GM23338 (cell line): ENCODE results near the gene SYT7. TPM values are rescaled to one million over a fixed set of nuclear protein-coding genes. Genes with fewer than 3 reads are reported as not detected.

Experiments
- ATAC-seq: fragments of 200-7000 bp; cut with Tn5 transposase; 3 replicates; pipeline ENCODE4 v1.9.1; 2020
- DNase-seq: peaks from one replicate; pipeline ENCODE4 v3.0.0-alpha.2; 2015; ENCODE audit warnings: low spot score
- H2AFZ ChIP-seq: fragments of 200-600 bp; sonication (generic); 2 replicates; pipeline ENCODE4 v1.8.0; 2016; ENCODE audit warnings: antibody characterized with exemption, mild to moderate bottlenecking, moderate library complexity
- H3F3A ChIP-seq: fragments of 200-600 bp; sonication (generic); replicated peaks from 2 replicates; pipeline ENCODE4 v1.8.0; 2017; ENCODE audit warnings: antibody characterized with exemption, mixed run types, low read depth
- H3K27ac ChIP-seq: fragments of 200-600 bp; sonication (generic); 2 replicates; pipeline ENCODE4 v1.6.1; 2016; ENCODE audit warnings: low read depth
- H3K27me3 ChIP-seq: fragments of 200-600 bp; sonication (generic); 2 replicates; pipeline ENCODE4 v1.8.0; 2016; ENCODE audit warnings: mild to moderate bottlenecking, mixed run types, moderate library complexity; ENCODE audit not compliant: insufficient read depth
- H3K36me3 ChIP-seq: fragments of 200-600 bp; sonication (generic); 2 replicates; pipeline ENCODE4 v1.8.0; 2016; ENCODE audit warnings: mild to moderate bottlenecking; ENCODE audit not compliant: insufficient read depth
- H3K4me1 ChIP-seq: fragments of 200-600 bp; sonication (generic); 2 replicates; pipeline ENCODE4 v1.8.0; 2016; ENCODE audit warnings: mild to moderate bottlenecking, moderate library complexity; ENCODE audit not compliant: insufficient read depth
- H3K4me2 ChIP-seq: fragments of 200-600 bp; sonication (generic); 2 replicates; pipeline ENCODE4 v1.7.1; 2017; ENCODE audit warnings: mixed run types
- H3K4me3 ChIP-seq: fragments of 200-600 bp; sonication (generic); 2 replicates; pipeline ENCODE4 v1.6.1; 2016; ENCODE audit warnings: mixed run types
- H3K79me2 ChIP-seq: fragments of 200-600 bp; sonication (generic); replicated peaks from 2 replicates; pipeline ENCODE4 v1.8.0; 2017; ENCODE audit warnings: mild to moderate bottlenecking; ENCODE audit not compliant: insufficient read depth
- H3K9me2 ChIP-seq: fragments of 200-600 bp; sonication (generic); 2 replicates; pipeline ENCODE4 v1.8.0; 2017; ENCODE audit not compliant: insufficient read depth
- H4K20me1 ChIP-seq: fragments of 200-600 bp; sonication (generic); replicated peaks from 2 replicates; pipeline ENCODE4 v1.8.0; 2017; ENCODE audit warnings: mild to moderate bottlenecking; ENCODE audit not compliant: insufficient read depth
- H3K27ac Mint-ChIP-seq: 2 replicates; pipeline ENCODE4 v1.8.0; 2020; ENCODE audit warnings: inconsistent platforms, mild to moderate bottlenecking, moderate library complexity, mixed read lengths
- H3K27me3 Mint-ChIP-seq: 3 replicates; pipeline ENCODE4 v1.8.0; 2022; ENCODE audit warnings: low read depth, mild to moderate bottlenecking, moderate library complexity, mixed read lengths, inconsistent platforms; ENCODE audit not compliant: insufficient read depth, poor library complexity
- H3K36me3 Mint-ChIP-seq: 3 replicates; pipeline ENCODE4 v1.8.0; 2021; ENCODE audit warnings: low read depth, mild to moderate bottlenecking, inconsistent platforms, moderate library complexity, mixed read lengths
- H3K4me1 Mint-ChIP-seq: 3 replicates; pipeline ENCODE4 v1.8.0; 2020; ENCODE audit warnings: mild to moderate bottlenecking, inconsistent platforms, mixed read lengths
- H3K4me3 Mint-ChIP-seq: 3 replicates; pipeline ENCODE4 v1.8.0; 2021; ENCODE audit warnings: moderate library complexity, mild to moderate bottlenecking, inconsistent platforms, mixed read lengths
- H3K9me3 Mint-ChIP-seq: 3 replicates; pipeline ENCODE4 v1.8.0; 2020; ENCODE audit warnings: moderate library complexity, mild to moderate bottlenecking, inconsistent platforms, mixed read lengths
- CREB1 ChIP-seq: fragments of 250-450 bp; sonication (Bioruptor Pico); IDR thresholded peaks from 2 replicates; pipeline ENCODE4 v1.5.0; 2020; ENCODE audit warnings: low read depth, mild to moderate bottlenecking, moderate library complexity
- EZH2 ChIP-seq: fragments of 200-600 bp; sonication (generic); IDR thresholded peaks from one replicate; pipeline ENCODE4 v1.8.0; 2017; ENCODE audit warnings: antibody characterized with exemption, mild to moderate bottlenecking, low read depth; ENCODE audit not compliant: unreplicated experiment
- EZH2phosphoT487 ChIP-seq: fragments of 200-600 bp; sonication (generic); IDR thresholded peaks from one replicate; pipeline ENCODE4 v1.8.1; 2018; ENCODE audit warnings: antibody characterized with exemption; ENCODE audit not compliant: unreplicated experiment
- JUNB ChIP-seq: IDR thresholded peaks from one replicate; pipeline ENCODE4 v1.6.1; 2016; ENCODE audit warnings: antibody characterized with exemption; ENCODE audit not compliant: unreplicated experiment
- NANOG ChIP-seq: IDR thresholded peaks from 2 replicates; pipeline ENCODE4 v1.6.1; 2016; ENCODE audit warnings: antibody characterized with exemption, borderline replicate concordance
- ZNF114 ChIP-seq: fragments of 250-450 bp; sonication (Bioruptor Pico); IDR thresholded peaks from 2 replicates; pipeline ENCODE4 v1.5.0; 2020; ENCODE audit warnings: mild to moderate bottlenecking, moderate library complexity
- long read RNA-seq: library from polyadenylated mRNA; unstranded; transcript quantifications from one replicate; pipeline ENCODE4 v2.0.0, GENCODE V29; 2020; ENCODE audit not compliant: unreplicated experiment
- polyA plus RNA-seq: library from polyadenylated mRNA; unstranded; fragments of >200 nt; fragmentation: Nextera tagmentation; extraction: Ambion mirVana; gene quantifications from 2 replicates; pipeline ENCODE4 v1.2.1, GENCODE V29; 2016
- total RNA-seq: library from RNA; depleted of rRNA; stranded (reverse); fragments of >200 nt; shearing (Covaris generic); gene quantifications from 2 replicates; pipeline ENCODE4 v1.2.3, GENCODE V29; 2014; rRNA removed
- TF ChIP-seq, protein P1 (sequence below): IDR thresholded peaks from one replicate; pipeline ENCODE4 v1.6.1; 2018; ENCODE audit warnings: antibody characterized with exemption; ENCODE audit not compliant: unreplicated experiment
- TF ChIP-seq, protein P2 (sequence below): fragments of 250-450 bp; sonication (Bioruptor Pico); IDR thresholded peaks from 2 replicates; pipeline ENCODE4 v1.5.0; 2020; ENCODE audit warnings: mild to moderate bottlenecking, moderate library complexity
- TF ChIP-seq, protein P3 (sequence below), 2 experiments: fragments of 200-600 bp in 1 of 2; sonication (generic) in 1 of 2; conservative IDR thresholded peaks; 2 replicates each; pipeline versions ENCODE4 v1.5.1 to v1.6.1; 2016 to 2017; ENCODE audit warnings: antibody characterized with exemption in 2 of 2, low read depth in 2 of 2, mild to moderate bottlenecking in 2 of 2, moderate library complexity in 1 of 2

Gene SYT7, protein sequence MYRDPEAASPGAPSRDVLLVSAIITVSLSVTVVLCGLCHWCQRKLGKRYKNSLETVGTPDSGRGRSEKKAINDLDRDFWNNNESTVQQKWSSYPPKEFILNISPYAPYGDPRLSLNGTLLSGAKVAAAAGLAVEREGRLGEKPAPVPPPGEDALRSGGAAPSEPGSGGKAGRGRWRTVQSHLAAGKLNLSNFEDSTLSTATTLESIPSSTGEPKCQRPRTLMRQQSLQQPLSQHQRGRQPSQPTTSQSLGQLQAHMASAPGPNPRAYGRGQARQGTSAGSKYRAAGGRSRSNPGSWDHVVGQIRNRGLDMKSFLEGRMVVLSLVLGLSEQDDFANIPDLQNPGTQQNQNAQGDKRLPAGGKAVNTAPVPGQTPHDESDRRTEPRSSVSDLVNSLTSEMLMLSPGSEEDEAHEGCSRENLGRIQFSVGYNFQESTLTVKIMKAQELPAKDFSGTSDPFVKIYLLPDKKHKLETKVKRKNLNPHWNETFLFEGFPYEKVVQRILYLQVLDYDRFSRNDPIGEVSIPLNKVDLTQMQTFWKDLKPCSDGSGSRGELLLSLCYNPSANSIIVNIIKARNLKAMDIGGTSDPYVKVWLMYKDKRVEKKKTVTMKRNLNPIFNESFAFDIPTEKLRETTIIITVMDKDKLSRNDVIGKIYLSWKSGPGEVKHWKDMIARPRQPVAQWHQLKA
- 7.0 and 10.3 TPM in 2 replicates for total RNA-seq
- 1.6 and 1.8 TPM in 2 replicates for polyA plus RNA-seq
- long read RNA-seq, partial matches to known transcripts = 1 of 2 reads
- long read RNA-seq, other reads (novel, unspliced or antisense) = 1 of 2 reads

DNA sequence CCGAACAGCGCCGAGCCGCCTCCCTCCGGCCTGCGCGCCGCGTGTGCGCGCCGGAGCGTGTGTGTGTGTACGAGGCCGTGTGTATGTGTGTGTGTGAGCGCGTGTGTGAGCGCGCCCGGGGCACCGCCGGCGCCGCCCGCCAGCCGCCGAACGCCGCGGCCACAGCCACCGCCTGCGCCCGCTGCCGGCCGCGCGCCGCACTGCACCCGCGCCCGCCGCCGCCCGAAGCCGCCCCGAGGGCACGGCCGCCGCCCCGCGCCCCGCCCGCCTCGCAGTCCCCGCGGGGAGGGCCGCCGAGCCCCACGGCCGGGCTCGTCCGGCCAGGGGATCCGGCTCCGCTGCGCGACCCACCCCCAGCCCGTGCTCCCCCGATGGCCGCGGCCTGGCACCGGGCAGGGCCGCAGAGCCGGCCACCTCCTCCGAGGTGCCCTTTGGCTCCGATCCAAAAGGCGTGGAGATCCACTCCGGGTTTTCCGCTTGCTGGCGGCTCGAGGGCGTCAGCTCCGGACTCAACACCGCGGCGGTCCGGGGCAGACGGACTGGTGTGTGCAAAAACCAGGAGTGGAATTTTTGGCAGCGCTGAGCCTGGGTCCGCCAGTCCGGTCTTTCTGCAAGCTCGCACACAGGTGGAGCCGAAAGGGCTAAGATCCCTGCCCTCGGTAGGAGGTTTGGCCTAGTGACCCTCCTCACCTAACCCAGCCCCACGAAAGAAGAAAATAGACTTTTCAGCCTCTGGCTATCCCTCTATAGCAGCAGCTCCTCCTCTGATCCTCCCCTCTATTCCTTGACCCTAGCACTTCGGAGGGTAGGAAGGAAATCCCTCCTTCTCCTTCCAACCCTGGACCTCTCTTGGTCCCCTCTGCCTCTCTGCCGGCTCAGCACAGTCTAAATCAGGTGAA lies at the start of gene SYT7:
TSS of gene SYT7 (minus strand) at position 47 of the 899 bp plus-strand sequence. CDS start 256 bp downstream, outside the sequence.
- H3K4me3 Mint-ChIP-seq = peak within 1 kb of the TSS; percentile 80
- Histone ChIP-seq H4K20me1 (no peaks in the 10 kb centered on the region), H3K4me2 (peak within 1 kb of the TSS; percentile 98), H3K27me3 (peaks cover 59% of the 10 kb centered on the region), H3K4me3 (peak within 1 kb of the TSS; percentile 80), H3F3A (no peaks in the 10 kb centered on the region), H3K4me1 (peaks cover 2% of the 10 kb centered on the region), H3K79me2 (no peaks in the 10 kb centered on the region), H2AFZ (peak within 1 kb of the TSS; percentile 78; the same call in 1 of the 2 replicates), H3K36me3 (no peaks in the 10 kb centered on the region), H3K9me2 (no peaks in the 10 kb centered on the region), H3K27ac (no peak within 1 kb of the TSS)
- no peaks in the 10 kb centered on the region; the same call in 2 of the 3 replicates for H3K36me3 Mint-ChIP-seq
- H3K27ac Mint-ChIP-seq = no peak within 1 kb of the TSS
- peaks cover 66% of the 10 kb centered on the region for H3K4me1 Mint-ChIP-seq
- H3K9me3 Mint-ChIP-seq = no peaks in the 10 kb centered on the region
- ATAC-seq (peak; percentile 74), DNase-seq (peak; percentile 98)
- peaks cover 47% of the 10 kb centered on the region for H3K27me3 Mint-ChIP-seq
- TF ChIP-seq CREB1 (CRISPR knock-in tag) = peak; percentile 69
- TF ChIP-seq ZNF114 (CRISPR knock-in tag) = no peak
- TF ChIP-seq, protein P1, sequence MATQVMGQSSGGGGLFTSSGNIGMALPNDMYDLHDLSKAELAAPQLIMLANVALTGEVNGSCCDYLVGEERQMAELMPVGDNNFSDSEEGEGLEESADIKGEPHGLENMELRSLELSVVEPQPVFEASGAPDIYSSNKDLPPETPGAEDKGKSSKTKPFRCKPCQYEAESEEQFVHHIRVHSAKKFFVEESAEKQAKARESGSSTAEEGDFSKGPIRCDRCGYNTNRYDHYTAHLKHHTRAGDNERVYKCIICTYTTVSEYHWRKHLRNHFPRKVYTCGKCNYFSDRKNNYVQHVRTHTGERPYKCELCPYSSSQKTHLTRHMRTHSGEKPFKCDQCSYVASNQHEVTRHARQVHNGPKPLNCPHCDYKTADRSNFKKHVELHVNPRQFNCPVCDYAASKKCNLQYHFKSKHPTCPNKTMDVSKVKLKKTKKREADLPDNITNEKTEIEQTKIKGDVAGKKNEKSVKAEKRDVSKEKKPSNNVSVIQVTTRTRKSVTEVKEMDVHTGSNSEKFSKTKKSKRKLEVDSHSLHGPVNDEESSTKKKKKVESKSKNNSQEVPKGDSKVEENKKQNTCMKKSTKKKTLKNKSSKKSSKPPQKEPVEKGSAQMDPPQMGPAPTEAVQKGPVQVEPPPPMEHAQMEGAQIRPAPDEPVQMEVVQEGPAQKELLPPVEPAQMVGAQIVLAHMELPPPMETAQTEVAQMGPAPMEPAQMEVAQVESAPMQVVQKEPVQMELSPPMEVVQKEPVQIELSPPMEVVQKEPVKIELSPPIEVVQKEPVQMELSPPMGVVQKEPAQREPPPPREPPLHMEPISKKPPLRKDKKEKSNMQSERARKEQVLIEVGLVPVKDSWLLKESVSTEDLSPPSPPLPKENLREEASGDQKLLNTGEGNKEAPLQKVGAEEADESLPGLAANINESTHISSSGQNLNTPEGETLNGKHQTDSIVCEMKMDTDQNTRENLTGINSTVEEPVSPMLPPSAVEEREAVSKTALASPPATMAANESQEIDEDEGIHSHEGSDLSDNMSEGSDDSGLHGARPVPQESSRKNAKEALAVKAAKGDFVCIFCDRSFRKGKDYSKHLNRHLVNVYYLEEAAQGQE = no peak
- no peak for TF ChIP-seq NANOG
- TF ChIP-seq, protein P2, sequence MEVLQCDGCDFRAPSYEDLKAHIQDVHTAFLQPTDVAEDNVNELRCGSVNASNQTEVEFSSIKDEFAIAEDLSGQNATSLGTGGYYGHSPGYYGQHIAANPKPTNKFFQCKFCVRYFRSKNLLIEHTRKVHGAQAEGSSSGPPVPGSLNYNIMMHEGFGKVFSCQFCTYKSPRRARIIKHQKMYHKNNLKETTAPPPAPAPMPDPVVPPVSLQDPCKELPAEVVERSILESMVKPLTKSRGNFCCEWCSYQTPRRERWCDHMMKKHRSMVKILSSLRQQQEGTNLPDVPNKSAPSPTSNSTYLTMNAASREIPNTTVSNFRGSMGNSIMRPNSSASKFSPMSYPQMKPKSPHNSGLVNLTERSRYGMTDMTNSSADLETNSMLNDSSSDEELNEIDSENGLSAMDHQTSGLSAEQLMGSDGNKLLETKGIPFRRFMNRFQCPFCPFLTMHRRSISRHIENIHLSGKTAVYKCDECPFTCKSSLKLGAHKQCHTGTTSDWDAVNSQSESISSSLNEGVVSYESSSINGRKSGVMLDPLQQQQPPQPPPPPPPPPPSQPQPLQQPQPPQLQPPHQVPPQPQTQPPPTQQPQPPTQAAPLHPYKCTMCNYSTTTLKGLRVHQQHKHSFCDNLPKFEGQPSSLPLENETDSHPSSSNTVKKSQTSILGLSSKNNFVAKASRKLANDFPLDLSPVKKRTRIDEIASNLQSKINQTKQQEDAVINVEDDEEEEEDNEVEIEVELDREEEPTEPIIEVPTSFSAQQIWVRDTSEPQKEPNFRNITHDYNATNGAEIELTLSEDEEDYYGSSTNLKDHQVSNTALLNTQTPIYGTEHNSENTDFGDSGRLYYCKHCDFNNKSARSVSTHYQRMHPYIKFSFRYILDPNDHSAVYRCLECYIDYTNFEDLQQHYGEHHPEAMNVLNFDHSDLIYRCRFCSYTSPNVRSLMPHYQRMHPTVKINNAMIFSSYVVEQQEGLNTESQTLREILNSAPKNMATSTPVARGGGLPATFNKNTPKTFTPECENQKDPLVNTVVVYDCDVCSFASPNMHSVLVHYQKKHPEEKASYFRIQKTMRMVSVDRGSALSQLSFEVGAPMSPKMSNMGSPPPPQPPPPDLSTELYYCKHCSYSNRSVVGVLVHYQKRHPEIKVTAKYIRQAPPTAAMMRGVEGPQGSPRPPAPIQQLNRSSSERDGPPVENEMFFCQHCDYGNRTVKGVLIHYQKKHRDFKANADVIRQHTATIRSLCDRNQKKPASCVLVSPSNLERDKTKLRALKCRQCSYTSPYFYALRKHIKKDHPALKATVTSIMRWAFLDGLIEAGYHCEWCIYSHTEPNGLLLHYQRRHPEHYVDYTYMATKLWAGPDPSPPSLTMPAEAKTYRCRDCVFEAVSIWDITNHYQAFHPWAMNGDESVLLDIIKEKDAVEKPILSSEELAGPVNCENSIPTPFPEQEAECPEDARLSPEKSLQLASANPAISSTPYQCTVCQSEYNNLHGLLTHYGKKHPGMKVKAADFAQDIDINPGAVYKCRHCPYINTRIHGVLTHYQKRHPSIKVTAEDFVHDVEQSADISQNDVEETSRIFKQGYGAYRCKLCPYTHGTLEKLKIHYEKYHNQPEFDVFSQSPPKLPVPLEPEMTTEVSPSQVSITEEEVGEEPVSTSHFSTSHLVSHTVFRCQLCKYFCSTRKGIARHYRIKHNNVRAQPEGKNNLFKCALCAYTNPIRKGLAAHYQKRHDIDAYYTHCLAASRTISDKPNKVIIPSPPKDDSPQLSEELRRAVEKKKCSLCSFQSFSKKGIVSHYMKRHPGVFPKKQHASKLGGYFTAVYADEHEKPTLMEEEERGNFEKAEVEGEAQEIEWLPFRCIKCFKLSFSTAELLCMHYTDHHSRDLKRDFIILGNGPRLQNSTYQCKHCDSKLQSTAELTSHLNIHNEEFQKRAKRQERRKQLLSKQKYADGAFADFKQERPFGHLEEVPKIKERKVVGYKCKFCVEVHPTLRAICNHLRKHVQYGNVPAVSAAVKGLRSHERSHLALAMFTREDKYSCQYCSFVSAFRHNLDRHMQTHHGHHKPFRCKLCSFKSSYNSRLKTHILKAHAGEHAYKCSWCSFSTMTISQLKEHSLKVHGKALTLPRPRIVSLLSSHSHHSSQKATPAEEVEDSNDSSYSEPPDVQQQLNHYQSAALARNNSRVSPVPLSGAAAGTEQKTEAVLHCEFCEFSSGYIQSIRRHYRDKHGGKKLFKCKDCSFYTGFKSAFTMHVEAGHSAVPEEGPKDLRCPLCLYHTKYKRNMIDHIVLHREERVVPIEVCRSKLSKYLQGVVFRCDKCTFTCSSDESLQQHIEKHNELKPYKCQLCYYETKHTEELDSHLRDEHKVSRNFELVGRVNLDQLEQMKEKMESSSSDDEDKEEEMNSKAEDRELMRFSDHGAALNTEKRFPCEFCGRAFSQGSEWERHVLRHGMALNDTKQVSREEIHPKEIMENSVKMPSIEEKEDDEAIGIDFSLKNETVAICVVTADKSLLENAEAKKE = no peak
- TF ChIP-seq, protein P3, sequence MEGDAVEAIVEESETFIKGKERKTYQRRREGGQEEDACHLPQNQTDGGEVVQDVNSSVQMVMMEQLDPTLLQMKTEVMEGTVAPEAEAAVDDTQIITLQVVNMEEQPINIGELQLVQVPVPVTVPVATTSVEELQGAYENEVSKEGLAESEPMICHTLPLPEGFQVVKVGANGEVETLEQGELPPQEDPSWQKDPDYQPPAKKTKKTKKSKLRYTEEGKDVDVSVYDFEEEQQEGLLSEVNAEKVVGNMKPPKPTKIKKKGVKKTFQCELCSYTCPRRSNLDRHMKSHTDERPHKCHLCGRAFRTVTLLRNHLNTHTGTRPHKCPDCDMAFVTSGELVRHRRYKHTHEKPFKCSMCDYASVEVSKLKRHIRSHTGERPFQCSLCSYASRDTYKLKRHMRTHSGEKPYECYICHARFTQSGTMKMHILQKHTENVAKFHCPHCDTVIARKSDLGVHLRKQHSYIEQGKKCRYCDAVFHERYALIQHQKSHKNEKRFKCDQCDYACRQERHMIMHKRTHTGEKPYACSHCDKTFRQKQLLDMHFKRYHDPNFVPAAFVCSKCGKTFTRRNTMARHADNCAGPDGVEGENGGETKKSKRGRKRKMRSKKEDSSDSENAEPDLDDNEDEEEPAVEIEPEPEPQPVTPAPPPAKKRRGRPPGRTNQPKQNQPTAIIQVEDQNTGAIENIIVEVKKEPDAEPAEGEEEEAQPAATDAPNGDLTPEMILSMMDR (conservative IDR thresholded peaks at IDR 0.05; ENCODE audit: low read depth in 2 of 2) = peak in 1 of 2 experiments; percentile 10; a peak in 1 of 4 replicates
- TF ChIP-seq EZH2phosphoT487 = no peak
- TF ChIP-seq JUNB = no peak
- no peak for TF ChIP-seq EZH2
